ENCODE data around the gene SPEN.
"Not testable (repeated sequence)": the region's sequence is repeated elsewhere in the genome, so short reads cannot be mapped to it uniquely, and the experiment has no call there.

Gene SPEN

GRCh38 chr1:15896841-15897610 lies 49.5 kb downstream of the SPEN start:
- not testable (repeated sequence) for H3K4me3 Mint-ChIP-seq; ATAC-seq (replicated peaks; ENCODE audit: extremely low read depth, poor library complexity, severe bottlenecking); H3K27me3 Mint-ChIP-seq; H3K9me3 Mint-ChIP-seq; DNase-seq (ENCODE audit: low spot score in 2 of 2); H3K36me3 Mint-ChIP-seq (ENCODE audit: insufficient read depth)
- peaks cover 38% of the 10 kb centered on the region for H3K4me1 Mint-ChIP-seq
- peak overlapping the region; percentile 13 for H3K27ac Mint-ChIP-seq (ENCODE audit: low read depth)

GRCh38 chr1:15899266-15899665 lies 51.8 kb downstream of the SPEN start:
- ATAC-seq (replicated peaks; ENCODE audit: extremely low read depth, poor library complexity, severe bottlenecking) (no peak), DNase-seq (ENCODE audit: low spot score in 2 of 2) (no peak)
- H3K27ac Mint-ChIP-seq (ENCODE audit: low read depth) = no peak overlapping the region
- peaks cover 5% of the 10 kb centered on the region for H3K36me3 Mint-ChIP-seq (ENCODE audit: insufficient read depth)
- no peaks in the 10 kb centered on the region for H3K9me3 Mint-ChIP-seq
- H3K4me1 Mint-ChIP-seq = peaks cover 30% of the 10 kb centered on the region
- H3K4me3 Mint-ChIP-seq = no peak overlapping the region
- no peaks in the 10 kb centered on the region for H3K27me3 Mint-ChIP-seq

GRCh38 chr1:15900662-15901279 lies 53.3 kb downstream of the SPEN start:
- no peak for ATAC-seq (replicated peaks; ENCODE audit: extremely low read depth, poor library complexity, severe bottlenecking)
- H3K4me1 Mint-ChIP-seq = peaks cover 24% of the 10 kb centered on the region
- no peak overlapping the region for H3K27ac Mint-ChIP-seq (ENCODE audit: low read depth)
- H3K9me3 Mint-ChIP-seq = no peaks in the 10 kb centered on the region
- no peaks in the 10 kb centered on the region for H3K27me3 Mint-ChIP-seq
- H3K36me3 Mint-ChIP-seq (ENCODE audit: insufficient read depth) = peaks cover 9% of the 10 kb centered on the region
- H3K4me3 Mint-ChIP-seq = no peak overlapping the region
- DNase-seq (ENCODE audit: low spot score in 2 of 2) = no peak

- peaks cover 14% of the 10 kb centered on the region for H3K36me3 Mint-ChIP-seq (ENCODE audit: insufficient read depth)
- H3K27ac Mint-ChIP-seq (ENCODE audit: low read depth) = no peak overlapping the region
- H3K4me3 Mint-ChIP-seq = no peak overlapping the region
- no peak for DNase-seq (ENCODE audit: low spot score in 2 of 2)
- peaks cover 15% of the 10 kb centered on the region for H3K4me1 Mint-ChIP-seq
- no peaks in the 10 kb centered on the region for H3K27me3 Mint-ChIP-seq
- ATAC-seq (replicated peaks; ENCODE audit: extremely low read depth, poor library complexity, severe bottlenecking) = no peak
- no peaks in the 10 kb centered on the region for H3K9me3 Mint-ChIP-seq
These were observed 55.4 kb downstream of the SPEN start for GRCh38 chr1:15902882-15903281.

- H3K9me3 Mint-ChIP-seq = no peaks in the 10 kb centered on the region
- no peaks in the 10 kb centered on the region for H3K27me3 Mint-ChIP-seq
- ATAC-seq (replicated peaks; ENCODE audit: extremely low read depth, poor library complexity, severe bottlenecking) (no peak), DNase-seq (ENCODE audit: low spot score in 2 of 2) (no peak)
- H3K4me1 Mint-ChIP-seq = peaks cover 5% of the 10 kb centered on the region
- no peak overlapping the region for H3K27ac Mint-ChIP-seq (ENCODE audit: low read depth)
- peaks cover 35% of the 10 kb centered on the region for H3K36me3 Mint-ChIP-seq (ENCODE audit: insufficient read depth)
- no peak overlapping the region for H3K4me3 Mint-ChIP-seq
These were observed 61.1 kb downstream of the SPEN start for GRCh38 chr1:15908597-15908996.

- Mint-ChIP-seq H3K27me3 (no peaks in the 10 kb centered on the region), H3K27ac (ENCODE audit: low read depth) (no peak overlapping the region), H3K4me1 (peaks cover 9% of the 10 kb centered on the region), H3K9me3 (no peaks in the 10 kb centered on the region), H3K4me3 (no peak overlapping the region), H3K36me3 (ENCODE audit: insufficient read depth) (peaks cover 35% of the 10 kb centered on the region)
- no peak for DNase-seq (ENCODE audit: low spot score in 2 of 2)
- no peak for ATAC-seq (replicated peaks; ENCODE audit: extremely low read depth, poor library complexity, severe bottlenecking)
These were observed 63.6 kb downstream of the SPEN start for GRCh38 chr1:15911141-15911540.

- H3K27me3 Mint-ChIP-seq = no peaks in the 10 kb centered on the region
- H3K9me3 Mint-ChIP-seq = no peaks in the 10 kb centered on the region
- no peak for DNase-seq (ENCODE audit: low spot score in 2 of 2)
- H3K4me1 Mint-ChIP-seq = peaks cover 17% of the 10 kb centered on the region
- no peak for ATAC-seq (replicated peaks; ENCODE audit: extremely low read depth, poor library complexity, severe bottlenecking)
- H3K27ac Mint-ChIP-seq (ENCODE audit: low read depth) = no peak overlapping the region
- H3K36me3 Mint-ChIP-seq (ENCODE audit: insufficient read depth) = peaks cover 32% of the 10 kb centered on the region
- no peak overlapping the region for H3K4me3 Mint-ChIP-seq
These were observed 64.4 kb downstream of the SPEN start for GRCh38 chr1:15911927-15912326.

- H3K9me3 Mint-ChIP-seq; H3K4me3 Mint-ChIP-seq; H3K27me3 Mint-ChIP-seq; DNase-seq (ENCODE audit: low spot score in 2 of 2); ATAC-seq (replicated peaks; ENCODE audit: extremely low read depth, poor library complexity, severe bottlenecking): not testable (repeated sequence)
- H3K27ac Mint-ChIP-seq (ENCODE audit: low read depth) = peak overlapping the region; percentile 59
- H3K36me3 Mint-ChIP-seq (ENCODE audit: insufficient read depth) = peaks cover 34% of the 10 kb centered on the region
- H3K4me1 Mint-ChIP-seq = peaks cover 26% of the 10 kb centered on the region
These were observed 66.1 kb downstream of the SPEN start for GRCh38 chr1:15913607-15914006.

- Mint-ChIP-seq H3K9me3 (no peaks in the 10 kb centered on the region), H3K4me3 (peak overlapping the region; percentile 62), H3K4me1 (peaks cover 31% of the 10 kb centered on the region), H3K36me3 (ENCODE audit: insufficient read depth) (peaks cover 34% of the 10 kb centered on the region), H3K27ac (ENCODE audit: low read depth) (peak overlapping the region; percentile 75), H3K27me3 (no peaks in the 10 kb centered on the region)
- no peak for DNase-seq (ENCODE audit: low spot score in 2 of 2)
- no peak for ATAC-seq (replicated peaks; ENCODE audit: extremely low read depth, poor library complexity, severe bottlenecking)
These were observed 68.5 kb downstream of the SPEN start for GRCh38 chr1:15915991-15916390.

- DNase-seq (ENCODE audit: low spot score in 2 of 2) = no peak
- Mint-ChIP-seq H3K4me1 (peaks cover 31% of the 10 kb centered on the region), H3K27me3 (no peaks in the 10 kb centered on the region), H3K36me3 (ENCODE audit: insufficient read depth) (peaks cover 35% of the 10 kb centered on the region), H3K4me3 (peak overlapping the region; percentile 62), H3K27ac (ENCODE audit: low read depth) (peak overlapping the region; percentile 75), H3K9me3 (no peaks in the 10 kb centered on the region)
- no peak for ATAC-seq (replicated peaks; ENCODE audit: extremely low read depth, poor library complexity, severe bottlenecking)
These were observed 68.9 kb downstream of the SPEN start for GRCh38 chr1:15916417-15916816.

GRCh38 chr1:15916916-15917315 lies 69.4 kb downstream of the SPEN start:
- Mint-ChIP-seq H3K36me3 (ENCODE audit: insufficient read depth) (peaks cover 37% of the 10 kb centered on the region), H3K27ac (ENCODE audit: low read depth) (peak overlapping the region; percentile 75), H3K4me3 (peak overlapping the region; percentile 62), H3K27me3 (no peaks in the 10 kb centered on the region), H3K4me1 (peaks cover 31% of the 10 kb centered on the region), H3K9me3 (no peaks in the 10 kb centered on the region)
- DNase-seq (ENCODE audit: low spot score in 2 of 2) (no peak), ATAC-seq (replicated peaks; ENCODE audit: extremely low read depth, poor library complexity, severe bottlenecking) (no peak)

- ATAC-seq (replicated peaks; ENCODE audit: extremely low read depth, poor library complexity, severe bottlenecking) (peak; percentile 91), DNase-seq (ENCODE audit: low spot score in 2 of 2) (peak in 1 of 2 donors; percentile 33)
- Mint-ChIP-seq H3K27me3 (no peaks in the 10 kb centered on the region), H3K27ac (ENCODE audit: low read depth) (peak overlapping the region; percentile 62), H3K36me3 (ENCODE audit: insufficient read depth) (peaks cover 46% of the 10 kb centered on the region), H3K4me3 (no peak overlapping the region), H3K4me1 (peaks cover 31% of the 10 kb centered on the region), H3K9me3 (no peaks in the 10 kb centered on the region)
These were observed 71.6 kb downstream of the SPEN start for GRCh38 chr1:15918962-15919715.
